OCI-LY3 (cell line): Measurements from ENCODE around the gene NXNL1.

Experiments
- H2AFZ ChIP-seq: fragments of 200-600, 300-600 bp; shearing (Covaris generic); 2 replicates; pipeline ENCODE4 v1.6.0; 2014; ENCODE audit warnings: antibody characterized with exemption, low read depth, low read length
- H3K27ac ChIP-seq: fragments of 200-600, 300-600 bp; sonication (generic); 2 replicates; pipeline ENCODE4 v1.5.1; 2014; ENCODE audit warnings: mild to moderate bottlenecking, low read length, moderate library complexity, mixed read lengths
- H3K27me3 ChIP-seq: fragments of 200-600, 300-600 bp; sonication (generic); 2 replicates; pipeline ENCODE4 v1.6.1; 2014; ENCODE audit warnings: low read depth, low read length, mixed read lengths
- H3K36me3 ChIP-seq: fragments of 200-600, 300-600 bp; sonication (generic); replicated peaks from 2 replicates; pipeline ENCODE3; 2014; ENCODE audit warnings: low read depth, low read length, mixed read lengths
- H3K4me1 ChIP-seq: fragments of 300-600, 200-600 bp; sonication (generic); 2 replicates; pipeline ENCODE4 v1.6.1; 2014; ENCODE audit warnings: low read length, mixed read lengths
- H3K4me2 ChIP-seq: fragments of 200-600, 300-600 bp; sonication (generic); 2 replicates; pipeline ENCODE4 v1.6.1; 2014; ENCODE audit warnings: low read length, mixed read lengths
- H3K4me3 ChIP-seq: fragments of 300-600, 200-600 bp; sonication (generic); 2 replicates; pipeline ENCODE4 v1.5.1; 2014; ENCODE audit warnings: antibody characterized with exemption, mild to moderate bottlenecking, low read length, moderate library complexity
- H3K79me2 ChIP-seq: fragments of 300-600, 200-600 bp; shearing (Covaris generic); 2 replicates; pipeline ENCODE4 v1.6.1; 2014; ENCODE audit warnings: mild to moderate bottlenecking, low read length, mixed read lengths
- H3K9ac ChIP-seq: fragments of 300-600, 200-600 bp; shearing (Covaris generic); 2 replicates; pipeline ENCODE4 v1.6.0; 2014; ENCODE audit warnings: mild to moderate bottlenecking, low read length, moderate library complexity
- H3K9me3 ChIP-seq: fragments of 200-600, 300-600 bp; shearing (Covaris generic); 2 replicates; pipeline ENCODE4 v1.6.1; 2014; ENCODE audit warnings: low read length, mixed read lengths; ENCODE audit not compliant: insufficient read depth
- H4K20me1 ChIP-seq: fragments of 200-600, 300-600 bp; sonication (generic); 2 replicates; pipeline ENCODE4 v1.6.1; 2016; ENCODE audit warnings: low read length, mixed read lengths; ENCODE audit not compliant: insufficient read depth
- EZH2phosphoT487 ChIP-seq: fragments of 200-600 bp; shearing (Covaris generic); IDR thresholded peaks from 2 replicates; pipeline ENCODE4 v1.6.1; 2018; ENCODE audit warnings: antibody characterized with exemption, mixed run types, low read depth
- TF ChIP-seq, protein P1 (sequence below): fragments of 200-600, 300-600 bp; sonication (generic); IDR thresholded peaks from 2 replicates; pipeline ENCODE4 v1.5.1; 2014; ENCODE audit warnings: antibody characterized with exemption, low read length, low read depth

The NXNL1 gene

DNA sequence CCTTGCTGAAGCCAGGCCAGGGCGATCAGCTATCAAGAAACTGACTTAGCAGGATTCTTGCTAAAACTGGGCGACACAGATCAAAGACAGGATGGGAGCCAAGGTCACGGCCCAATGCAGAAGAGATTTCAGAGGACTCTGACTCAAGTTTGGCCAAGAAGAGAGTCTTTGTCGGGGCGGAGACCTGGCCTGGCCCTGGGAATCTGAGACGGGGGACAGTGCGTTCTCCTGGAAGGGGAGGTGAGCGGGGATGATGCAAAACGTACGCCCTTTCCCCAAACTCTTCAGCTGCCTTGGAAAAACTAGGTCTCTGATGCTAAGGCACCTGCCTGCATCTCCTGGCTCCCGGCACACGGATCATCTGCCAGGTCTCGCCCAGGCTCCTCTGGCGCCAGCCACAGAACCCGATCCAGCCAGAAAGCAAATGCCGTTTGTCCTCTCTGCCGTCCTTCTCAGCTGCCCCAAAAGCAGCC is 31.0 kb downstream of the NXNL1 start:
- Histone ChIP-seq H3K9me3 (no peaks in the 10 kb centered on the region), H2AFZ (no peak overlapping the region), H3K4me1 (no peaks in the 10 kb centered on the region), H4K20me1 (no peaks in the 10 kb centered on the region), H3K27me3 (no peaks in the 10 kb centered on the region), H3K36me3 (no peaks in the 10 kb centered on the region), H3K9ac (no peak overlapping the region), H3K27ac (no peak overlapping the region), H3K79me2 (no peaks in the 10 kb centered on the region), H3K4me3 (no peak overlapping the region), H3K4me2 (no peak overlapping the region)
- TF ChIP-seq, protein P1, sequence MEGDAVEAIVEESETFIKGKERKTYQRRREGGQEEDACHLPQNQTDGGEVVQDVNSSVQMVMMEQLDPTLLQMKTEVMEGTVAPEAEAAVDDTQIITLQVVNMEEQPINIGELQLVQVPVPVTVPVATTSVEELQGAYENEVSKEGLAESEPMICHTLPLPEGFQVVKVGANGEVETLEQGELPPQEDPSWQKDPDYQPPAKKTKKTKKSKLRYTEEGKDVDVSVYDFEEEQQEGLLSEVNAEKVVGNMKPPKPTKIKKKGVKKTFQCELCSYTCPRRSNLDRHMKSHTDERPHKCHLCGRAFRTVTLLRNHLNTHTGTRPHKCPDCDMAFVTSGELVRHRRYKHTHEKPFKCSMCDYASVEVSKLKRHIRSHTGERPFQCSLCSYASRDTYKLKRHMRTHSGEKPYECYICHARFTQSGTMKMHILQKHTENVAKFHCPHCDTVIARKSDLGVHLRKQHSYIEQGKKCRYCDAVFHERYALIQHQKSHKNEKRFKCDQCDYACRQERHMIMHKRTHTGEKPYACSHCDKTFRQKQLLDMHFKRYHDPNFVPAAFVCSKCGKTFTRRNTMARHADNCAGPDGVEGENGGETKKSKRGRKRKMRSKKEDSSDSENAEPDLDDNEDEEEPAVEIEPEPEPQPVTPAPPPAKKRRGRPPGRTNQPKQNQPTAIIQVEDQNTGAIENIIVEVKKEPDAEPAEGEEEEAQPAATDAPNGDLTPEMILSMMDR: no peak
- TF ChIP-seq EZH2phosphoT487: no peak

DNA sequence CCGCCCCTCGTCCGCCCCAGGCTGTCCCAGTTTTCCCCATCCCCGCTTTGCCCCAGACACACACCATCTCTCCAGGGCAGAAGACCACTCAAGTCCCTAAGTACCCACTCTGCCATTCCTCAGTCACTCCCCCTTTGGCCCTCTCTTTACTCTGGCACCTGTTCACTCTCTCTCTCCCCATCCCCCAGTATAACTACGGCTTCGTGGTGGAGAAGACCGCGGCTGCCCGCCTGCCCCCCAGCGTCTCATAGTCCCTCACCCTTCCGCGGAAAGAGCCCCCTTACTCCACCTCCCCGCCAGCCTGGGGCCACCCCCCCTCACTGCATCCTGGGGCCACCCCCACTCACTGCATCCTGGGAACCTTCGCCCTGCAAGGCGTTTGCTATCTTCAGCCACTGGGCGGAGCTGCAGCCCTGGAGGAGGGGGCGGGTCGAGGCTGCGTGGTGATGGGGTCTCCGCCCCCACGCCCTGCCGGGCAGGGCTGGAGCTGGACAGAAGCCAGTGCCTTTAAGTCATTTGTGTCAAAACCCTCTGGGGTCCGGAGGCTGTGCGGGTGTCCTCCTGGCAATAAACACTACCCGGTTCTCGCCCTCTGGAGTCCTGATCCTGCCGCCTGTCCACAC is 35.9 kb downstream of the NXNL1 start:
- Histone ChIP-seq H3K4me3 (peak overlapping the region; percentile 60), H4K20me1 (no peaks in the 10 kb centered on the region), H3K9me3 (no peaks in the 10 kb centered on the region), H3K36me3 (no peaks in the 10 kb centered on the region), H3K27me3 (no peaks in the 10 kb centered on the region), H3K4me2 (peak overlapping the region; percentile 55), H3K4me1 (peaks cover 7% of the 10 kb centered on the region), H3K27ac (no peak overlapping the region), H2AFZ (no peak overlapping the region), H3K9ac (0 out of 2 replicates have a peak overlapping the region, but pooled peaks have one; percentile 8), H3K79me2 (no peaks in the 10 kb centered on the region)
- no peak for TF ChIP-seq EZH2phosphoT487
- TF ChIP-seq, protein P1: peak; percentile 66

DNA sequence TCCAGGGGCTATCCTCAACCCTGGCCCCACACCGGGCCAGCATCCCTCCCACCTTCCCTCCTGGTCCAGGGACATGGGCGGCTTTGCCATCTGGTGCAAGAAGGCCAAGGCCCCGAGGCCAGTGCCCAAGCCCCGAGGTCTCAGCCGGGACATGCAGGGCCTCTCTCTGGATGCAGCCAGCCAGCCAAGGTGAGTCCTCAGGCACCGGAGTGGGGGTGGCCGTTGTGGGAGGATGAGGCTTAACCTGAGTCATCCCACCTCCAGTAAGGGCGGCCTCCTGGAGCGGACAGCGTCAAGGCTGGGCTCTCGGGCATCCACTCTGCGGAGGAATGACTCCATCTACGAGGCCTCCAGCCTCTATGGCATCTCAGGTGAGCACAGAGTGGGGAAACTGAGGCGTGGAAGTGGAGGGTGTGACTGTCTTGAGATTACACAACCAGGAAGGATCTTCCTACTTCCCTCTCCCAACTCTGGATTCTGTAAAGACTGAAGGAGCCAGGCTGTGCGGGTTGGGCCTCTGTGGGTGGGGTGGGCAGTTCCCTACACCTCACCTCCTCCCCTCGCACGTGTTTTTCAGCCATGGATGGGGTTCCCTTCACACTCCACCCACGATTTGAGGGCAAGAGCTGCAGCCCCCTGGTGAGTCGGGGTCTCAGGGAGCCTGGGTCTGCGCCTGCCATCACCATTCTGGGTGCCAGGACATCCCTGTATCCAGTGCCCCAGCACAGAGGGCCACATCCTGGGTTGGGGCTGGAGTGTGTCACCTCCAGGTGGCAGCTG is 37.1 kb downstream of the NXNL1 start:
- Histone ChIP-seq H4K20me1 (no peaks in the 10 kb centered on the region), H3K4me1 (peaks cover 12% of the 10 kb centered on the region), H2AFZ (no peak overlapping the region), H3K9ac (no peak overlapping the region), H3K79me2 (no peaks in the 10 kb centered on the region), H3K36me3 (no peaks in the 10 kb centered on the region), H3K4me2 (no peak overlapping the region), H3K27me3 (no peaks in the 10 kb centered on the region), H3K9me3 (no peaks in the 10 kb centered on the region), H3K4me3 (no peak overlapping the region), H3K27ac (no peak overlapping the region)
- no peak for TF ChIP-seq EZH2phosphoT487
- TF ChIP-seq, protein P1: no peak

DNA sequence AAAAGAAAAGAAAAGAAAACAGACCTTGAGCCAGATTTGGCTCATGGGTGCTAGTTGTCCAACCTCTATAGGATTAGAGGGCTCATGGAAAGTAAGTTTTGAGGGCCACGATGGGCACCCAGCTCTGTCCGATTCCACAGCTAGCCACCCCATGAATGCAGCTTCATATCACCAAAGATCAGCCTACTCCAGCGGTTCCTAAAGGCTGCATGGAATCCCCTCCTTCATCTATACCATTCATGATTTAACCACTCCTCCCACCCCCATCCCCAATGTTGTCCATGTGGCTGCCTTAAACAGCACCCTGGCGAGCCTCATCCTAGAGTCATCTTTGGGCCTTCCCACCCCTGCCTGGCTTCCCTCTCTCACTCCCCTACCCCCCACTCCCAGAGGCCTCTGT is 38.8 kb downstream of the NXNL1 start:
- H3K4me1 ChIP-seq: peaks cover 12% of the 10 kb centered on the region
- H3K9ac ChIP-seq: no peak overlapping the region
- H3K27ac ChIP-seq: no peak overlapping the region
- no peaks in the 10 kb centered on the region for H3K79me2 ChIP-seq
- H2AFZ ChIP-seq: no peak overlapping the region
- H3K9me3 ChIP-seq: no peaks in the 10 kb centered on the region
- H3K4me3 ChIP-seq: no peak overlapping the region
- TF ChIP-seq, protein P1: no peak
- no peak for TF ChIP-seq EZH2phosphoT487
- no peaks in the 10 kb centered on the region for H4K20me1 ChIP-seq
- H3K4me2 ChIP-seq: no peak overlapping the region
- H3K27me3 ChIP-seq: no peaks in the 10 kb centered on the region
- no peaks in the 10 kb centered on the region for H3K36me3 ChIP-seq
